Stimulated activated CD8-positive, alpha-beta memory T cell treated with anti-CD3 and anti-CD28 coated beads, Interleukin-7, amount 100 ng/mL, for 48 hours (primary cell): Measurements from ENCODE around the gene RNF213.
"Not testable (repeated sequence)": the region's sequence is repeated elsewhere in the genome, so short reads cannot be mapped to it uniquely, and the experiment has no call there.

Source experiments
- DNase-seq, 2 donors: peaks; one replicate each; pipeline ENCODE4 v3.0.0-alpha.2; 2020; ENCODE audit warnings: low read depth in 1 of 2; ENCODE audit errors: extremely low read depth in 1 of 2

The RNF213 gene

DNA sequence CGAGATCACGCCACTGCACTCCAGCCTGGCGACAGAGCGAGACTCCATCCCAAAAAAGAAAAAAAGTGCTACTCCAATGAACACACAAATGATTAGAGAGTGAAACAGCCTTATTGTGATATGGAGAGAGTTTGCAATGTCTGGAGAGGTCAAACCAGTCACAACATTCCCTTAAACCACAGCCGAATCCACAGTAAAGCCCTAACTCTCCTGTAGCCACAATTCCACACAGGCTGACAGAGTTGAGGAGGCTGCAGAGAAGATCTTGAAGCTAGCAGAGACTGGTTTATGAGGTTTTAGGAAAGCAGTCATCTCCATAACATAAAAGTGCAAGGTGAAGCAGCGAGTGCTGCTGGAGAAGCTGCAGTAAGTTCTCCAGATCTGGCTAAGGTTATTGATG, 6.7 kb downstream of the RNF213 start:
- no peak for DNase-seq

DNA sequence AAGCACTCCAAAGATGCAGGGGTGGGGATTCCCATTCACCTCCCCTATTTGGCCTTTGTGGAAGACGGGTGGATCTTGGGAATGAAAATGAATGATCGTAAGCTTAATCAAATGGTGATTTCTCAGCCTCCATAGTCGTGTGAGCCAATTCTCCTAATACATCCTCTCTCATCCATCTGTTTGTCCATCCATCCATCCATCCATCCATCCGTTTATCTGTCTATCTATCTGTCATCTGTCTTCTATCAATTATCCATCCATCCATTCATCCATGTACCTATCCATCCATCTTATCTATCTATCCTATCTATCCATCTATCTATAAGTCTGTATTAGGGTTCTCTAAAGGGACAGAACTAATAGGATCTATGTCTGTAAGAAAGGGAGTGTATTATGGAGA, 7.8 kb downstream of the RNF213 start:
- DNase-seq, result no peak

DNA sequence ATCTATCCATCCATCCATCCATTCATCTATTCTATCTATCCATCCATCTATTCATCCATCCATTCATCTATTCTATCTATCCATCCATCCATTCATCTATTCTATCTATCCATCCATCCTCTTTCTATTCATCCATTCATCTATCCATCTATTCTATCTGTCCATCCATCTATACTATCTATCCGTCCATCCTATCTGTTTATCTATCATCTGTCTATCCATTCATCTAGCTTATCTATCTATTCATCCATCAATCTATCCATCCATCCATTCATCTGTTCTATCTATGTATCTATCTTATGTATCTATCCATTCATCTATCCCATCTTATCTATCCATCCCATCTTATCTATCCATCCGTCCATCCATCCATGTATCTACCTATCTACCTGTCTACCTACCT, 8.8 kb downstream of the RNF213 start:
- DNase-seq, result no peak

DNA sequence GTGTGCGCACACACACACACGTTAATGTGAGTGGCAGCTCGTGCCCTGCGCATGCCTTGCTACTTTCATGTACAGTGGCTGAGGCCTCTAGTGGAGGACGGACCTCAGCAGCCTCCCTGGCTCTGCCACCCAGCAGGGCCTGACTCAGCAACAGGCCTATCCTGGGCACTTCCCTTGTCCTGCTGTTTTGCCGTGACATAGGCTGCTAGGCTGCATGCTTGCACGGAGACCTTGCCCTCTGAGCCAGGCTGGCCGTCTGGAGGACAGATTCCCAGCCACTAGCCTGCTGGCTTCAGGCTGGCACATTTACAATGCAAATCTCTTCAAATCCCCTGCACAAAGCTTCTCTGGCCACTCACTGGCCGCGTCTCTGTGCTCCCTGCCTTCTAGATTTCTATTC, 9.5 kb downstream of the RNF213 start:
- DNase-seq, result no peak

DNA sequence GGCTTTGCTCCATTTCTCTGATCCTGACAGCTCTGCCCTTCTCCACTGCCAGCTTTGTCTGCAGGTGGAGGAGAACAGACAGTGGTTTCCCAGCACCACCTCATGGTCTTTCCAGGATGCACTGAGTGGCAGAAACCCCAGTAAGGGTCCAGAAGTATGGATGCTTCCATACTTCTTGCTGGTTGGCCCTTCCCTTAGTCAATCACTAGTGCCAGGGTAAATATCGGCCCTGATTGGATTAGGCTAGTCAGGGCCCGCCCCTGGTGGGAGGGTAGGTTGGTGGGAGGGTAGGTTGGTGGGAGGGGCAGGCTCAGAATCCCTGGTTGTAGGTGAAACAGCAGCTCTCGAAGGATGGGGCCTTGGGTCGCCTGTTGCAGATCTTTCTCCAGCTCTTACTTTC, 10.2 kb downstream of the RNF213 start:
- no peak for DNase-seq

DNA sequence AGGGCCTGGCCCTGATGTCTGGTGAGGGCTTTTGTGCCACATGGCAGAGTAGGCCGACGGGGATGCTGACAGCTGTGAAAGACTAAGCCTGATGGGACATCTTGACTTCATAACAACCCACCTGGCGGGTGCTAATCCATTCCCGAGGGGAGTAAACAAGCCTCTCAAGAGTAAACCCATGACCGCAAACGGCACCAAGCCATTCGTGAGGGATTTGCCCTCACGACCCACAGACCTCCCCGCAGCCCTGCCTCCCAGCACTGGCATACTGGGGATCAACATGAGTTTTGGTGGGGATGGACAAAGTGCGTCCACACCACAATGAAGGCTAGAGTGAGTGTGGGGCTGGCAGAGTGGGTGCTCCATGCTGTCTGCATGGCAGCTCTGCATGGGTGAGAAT, 11.7 kb downstream of the RNF213 start:
- DNase-seq, result no peak

DNA sequence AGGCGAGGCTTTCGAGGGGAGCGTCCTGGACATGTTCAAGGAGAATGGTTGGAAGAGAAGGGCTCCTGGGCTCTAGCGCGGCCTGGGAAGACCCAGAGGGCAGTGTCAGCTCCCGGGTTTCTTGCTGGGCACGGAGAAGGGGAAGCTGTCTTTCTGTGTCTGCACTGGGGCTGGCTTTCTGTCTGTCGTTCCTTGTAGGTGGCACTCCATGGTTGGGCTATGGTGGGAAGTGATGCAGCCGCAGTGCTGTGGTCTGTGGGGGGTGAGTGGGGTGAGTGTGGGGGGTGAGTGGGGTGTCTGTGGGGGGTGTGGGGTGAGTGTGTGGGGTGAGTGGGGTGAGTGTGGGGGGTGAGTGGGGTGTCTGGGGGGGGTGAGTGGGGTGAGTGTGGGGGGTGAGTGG, 13.7 kb downstream of the RNF213 start:
- no peak for DNase-seq

DNA sequence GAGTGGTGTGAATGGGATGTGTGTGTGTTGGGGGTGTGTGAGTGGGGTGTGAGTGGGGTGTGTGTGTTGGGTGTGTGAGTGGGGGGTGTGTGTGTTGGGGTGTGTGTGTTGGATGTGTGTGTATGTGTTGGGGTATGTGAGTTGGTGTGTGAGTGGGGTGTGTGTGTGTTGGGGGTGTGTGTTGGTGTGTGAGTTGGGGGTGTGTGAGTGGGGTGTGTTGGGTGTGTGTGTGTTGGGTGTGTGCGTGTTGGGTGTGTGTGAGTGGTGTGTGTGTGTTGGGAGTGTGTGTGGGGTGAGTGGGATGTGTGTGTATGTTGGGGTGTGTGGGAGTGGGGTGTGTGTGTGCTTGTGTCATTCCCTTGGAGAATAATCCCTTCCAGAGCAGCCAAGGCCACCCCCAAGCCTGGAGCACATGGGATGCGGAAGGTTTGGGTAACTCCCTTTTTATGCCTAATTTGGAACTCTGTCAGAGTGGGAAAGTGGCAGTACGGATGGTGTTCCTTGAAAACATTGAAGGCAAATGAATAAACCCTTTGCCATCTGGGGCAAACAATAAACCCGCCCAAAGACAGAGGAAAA, 14.3 kb downstream of the RNF213 start:
- DNase-seq, result no peak

DNA sequence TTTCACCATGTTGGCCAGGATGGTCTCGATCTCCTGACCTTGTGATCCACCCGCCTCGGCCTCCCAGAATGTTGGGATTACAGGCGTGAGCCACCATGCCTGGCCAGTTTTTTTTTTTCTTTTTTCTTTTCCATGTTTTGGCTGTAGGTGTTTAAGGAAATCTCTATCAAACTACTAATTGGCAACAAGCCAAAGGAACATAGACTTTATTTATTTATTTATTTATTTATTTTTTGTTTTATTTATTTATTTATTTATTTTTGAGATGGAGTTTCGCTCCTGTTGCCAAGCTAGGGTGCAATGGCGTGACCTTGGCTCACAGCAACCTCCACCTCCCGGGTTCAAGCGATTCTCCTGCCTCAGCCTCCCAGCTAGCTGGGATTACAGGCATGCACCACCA, 15.2 kb downstream of the RNF213 start:
- not testable (repeated sequence) for DNase-seq

DNA sequence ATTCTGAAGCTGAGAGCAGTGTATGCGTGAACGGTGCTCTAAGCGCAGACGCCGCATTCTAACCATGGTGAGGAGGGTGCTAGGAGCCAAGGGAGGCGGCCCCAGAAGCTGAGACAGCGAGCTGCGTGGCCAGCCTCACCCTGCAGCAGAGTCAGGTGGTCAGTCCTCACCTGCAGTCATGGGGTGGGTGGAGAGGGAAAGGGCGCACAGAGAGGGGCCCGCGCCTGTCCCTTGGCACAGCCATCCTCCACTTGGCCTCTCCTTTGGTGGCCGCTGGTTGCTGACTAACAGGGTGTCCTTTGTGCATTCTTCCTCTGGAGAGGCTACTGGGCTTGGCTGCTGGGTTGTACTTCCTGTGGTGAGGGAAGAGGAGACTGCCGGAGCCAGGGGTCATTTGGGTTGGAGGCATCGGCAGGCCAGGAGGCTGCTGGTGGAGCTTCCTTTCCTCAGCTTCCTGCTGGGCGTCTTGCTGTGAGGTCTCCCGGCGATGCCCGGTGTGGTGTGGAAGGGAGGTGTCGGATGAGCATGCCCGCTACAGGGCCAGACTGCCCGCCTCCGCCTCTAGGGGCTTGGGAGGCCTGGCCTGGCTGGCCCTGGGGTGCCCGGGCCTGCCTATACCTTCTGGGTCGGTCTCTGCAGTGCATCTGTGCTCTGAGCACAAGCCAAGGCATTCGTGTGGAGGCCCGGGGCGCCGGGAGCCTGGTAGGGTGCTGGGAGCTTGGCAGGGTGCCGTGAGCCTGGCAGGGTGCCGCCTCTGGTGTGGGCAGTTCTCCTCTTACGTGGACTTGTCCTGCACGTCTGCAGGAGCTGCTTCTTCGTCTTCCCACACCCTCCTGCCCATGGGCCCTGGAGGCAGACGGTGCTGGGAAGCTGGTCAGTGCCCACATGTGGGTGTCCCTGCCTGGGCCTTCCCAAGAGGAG, 17.4 kb downstream of the RNF213 start:
- DNase-seq, result no peak

DNA sequence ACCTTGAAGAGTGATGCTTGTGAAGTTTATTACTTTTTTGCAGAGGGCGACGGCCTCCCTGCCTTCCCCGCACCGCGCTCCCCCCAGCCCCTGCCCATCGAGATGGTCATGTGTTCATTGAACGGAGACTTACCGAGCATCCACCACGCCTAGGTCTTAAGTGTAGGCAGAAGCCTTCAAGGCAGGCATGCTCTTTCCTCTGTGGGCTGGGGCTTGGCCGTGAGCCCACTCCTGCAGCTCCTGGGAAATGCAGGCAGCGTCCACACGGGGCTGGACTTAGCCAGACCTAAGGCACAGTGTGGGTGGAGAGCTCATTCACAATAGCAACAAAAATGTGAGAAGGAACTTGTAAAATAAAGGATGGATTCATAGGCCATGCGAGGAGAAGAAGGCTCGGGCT, 19.2 kb downstream of the RNF213 start:
- no peak for DNase-seq

DNA sequence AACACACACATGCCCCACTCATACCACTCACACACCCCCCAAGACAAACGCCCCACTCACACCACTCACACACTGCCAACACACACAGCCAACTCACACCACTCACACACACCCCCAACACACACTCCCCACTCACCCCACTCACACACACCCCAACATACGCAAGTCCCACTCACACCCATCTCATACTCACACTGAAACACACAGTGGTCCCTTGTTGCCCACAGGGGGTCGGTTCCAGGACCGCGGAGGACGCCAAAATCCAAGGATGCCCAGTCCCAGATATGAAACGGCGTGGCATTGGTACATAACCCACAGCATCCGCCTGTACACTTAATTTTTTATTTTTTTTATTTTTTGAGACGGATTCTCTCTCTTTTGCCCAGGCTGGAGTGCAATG, 20.9 kb downstream of the RNF213 start:
- no peak for DNase-seq

DNA sequence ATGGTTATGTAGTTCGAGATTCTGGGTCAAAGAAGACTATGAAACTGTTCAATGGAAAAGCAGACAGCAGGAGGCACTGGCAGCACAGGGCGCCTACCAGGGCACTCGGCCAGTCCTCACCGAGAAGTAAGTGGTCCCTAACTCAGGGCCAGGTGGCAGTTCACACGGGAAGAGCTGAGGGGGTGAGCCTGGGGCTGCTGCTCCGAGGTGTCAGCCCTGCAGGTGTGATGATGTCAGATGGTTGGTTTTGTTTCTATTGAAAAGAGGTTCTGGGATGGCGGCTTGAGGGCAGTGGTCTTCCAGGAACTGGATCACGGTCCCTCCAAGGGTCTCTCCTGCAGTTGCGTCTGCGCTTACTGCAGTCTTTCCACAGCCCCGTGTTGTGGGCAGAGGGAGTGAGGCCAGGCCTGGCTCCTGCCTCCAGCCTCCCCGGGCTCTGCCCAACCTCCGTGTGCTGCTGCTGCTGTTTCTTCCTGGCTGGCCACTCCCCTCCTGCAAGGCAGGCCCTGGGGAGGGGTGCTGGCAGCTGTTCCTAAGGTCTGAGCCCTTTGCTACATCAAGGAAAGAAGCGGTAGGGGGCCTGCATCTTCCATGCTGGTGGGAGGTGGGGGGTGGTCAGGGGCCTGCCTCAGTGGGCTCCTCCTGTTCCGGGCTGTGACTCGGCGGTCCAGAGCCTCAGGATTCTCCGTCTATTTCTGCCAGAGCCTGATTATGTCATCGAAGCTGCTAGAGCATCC, 22.6 kb downstream of the RNF213 start:
- DNase-seq, result no peak

DNA sequence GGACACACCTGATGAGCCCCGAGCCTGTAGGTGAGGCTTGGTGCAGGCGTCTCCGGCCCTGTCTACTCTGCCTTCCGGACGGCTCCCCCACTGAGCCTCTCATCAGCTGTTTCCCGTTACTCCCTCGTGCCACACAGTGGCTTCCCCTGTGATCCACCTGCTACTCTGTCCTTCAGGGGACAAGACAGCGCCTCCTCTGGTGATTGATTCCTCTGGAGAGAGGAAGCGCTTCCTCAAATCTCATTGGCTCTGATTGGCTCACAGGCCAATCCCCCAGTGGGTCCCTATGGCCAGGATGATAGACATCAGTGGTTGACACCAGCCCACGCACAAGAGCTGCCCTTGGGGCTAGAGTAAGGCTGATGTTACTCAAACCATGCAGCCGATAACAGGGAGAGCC, 24.0 kb downstream of the RNF213 start:
- no peak for DNase-seq

DNA sequence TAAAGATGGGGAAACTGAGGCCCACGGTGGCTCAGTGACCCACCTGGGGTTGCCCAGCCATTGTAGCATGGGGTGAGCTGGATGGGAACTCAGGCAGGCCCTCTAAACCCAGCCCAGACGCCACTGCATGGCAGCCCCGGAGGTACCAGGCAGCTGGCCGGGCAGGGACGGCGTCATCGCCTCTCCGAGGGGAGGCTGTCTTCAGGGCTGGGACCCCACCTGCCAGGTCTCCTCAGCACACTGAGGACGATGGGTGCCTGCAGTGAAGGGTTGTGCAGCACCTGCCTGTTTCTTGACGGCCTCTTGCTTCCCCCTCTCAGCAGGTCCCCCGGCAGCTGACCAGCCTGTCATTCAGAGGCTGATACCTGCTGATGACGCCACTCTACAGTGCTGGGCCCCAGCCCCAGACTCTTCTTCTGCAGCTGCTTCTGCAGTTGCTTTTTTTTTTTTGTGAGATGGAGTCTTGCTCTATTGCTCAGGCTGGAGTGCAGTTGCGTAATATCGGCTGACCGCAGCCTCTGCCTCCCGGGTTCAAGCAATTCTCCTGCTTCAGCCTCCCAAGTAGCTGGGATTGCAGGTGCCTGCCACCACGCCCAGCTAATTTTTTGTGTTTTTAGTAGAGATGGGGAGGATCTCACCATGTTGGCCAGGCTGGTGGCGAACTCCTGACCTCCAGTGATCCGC, 24.7 kb downstream of the RNF213 start:
- no peak for DNase-seq

DNA sequence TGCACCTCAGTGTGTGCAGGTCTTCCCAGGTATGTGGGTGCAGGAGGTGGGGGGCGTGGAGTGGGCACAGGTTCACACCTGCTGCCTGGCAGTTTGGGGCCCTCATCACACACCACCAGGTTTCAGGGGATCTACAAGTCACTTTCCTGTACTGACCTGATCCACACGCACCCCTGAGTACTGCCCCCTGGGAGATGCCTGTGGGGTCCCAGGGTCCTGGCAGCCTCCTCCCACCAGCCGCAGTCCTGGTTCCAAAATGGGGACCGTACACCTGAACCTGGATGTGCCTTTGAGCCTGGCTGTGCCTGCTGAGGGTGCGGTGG, 25.9 kb downstream of the RNF213 start:
- no peak for DNase-seq

DNA sequence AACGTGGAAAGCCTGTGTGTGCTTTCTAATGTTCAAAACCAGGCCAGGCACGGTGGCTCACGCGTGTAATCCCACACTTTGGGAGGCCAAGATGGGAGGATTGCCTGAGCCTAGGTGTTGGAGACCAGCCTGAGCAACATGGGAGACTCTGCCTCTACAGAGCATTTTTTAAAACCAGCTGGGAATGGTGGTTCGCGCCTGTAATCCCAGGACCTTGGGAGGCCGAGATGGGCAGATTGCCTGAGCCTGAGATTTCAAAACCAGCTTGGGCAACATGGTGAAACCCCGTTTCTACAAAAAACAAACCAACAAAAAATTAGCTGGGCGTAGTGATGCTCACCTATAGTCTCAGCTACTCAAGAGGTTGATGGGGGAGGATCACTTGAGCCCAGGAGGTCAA, 26.4 kb downstream of the RNF213 start:
- no peak for DNase-seq

DNA sequence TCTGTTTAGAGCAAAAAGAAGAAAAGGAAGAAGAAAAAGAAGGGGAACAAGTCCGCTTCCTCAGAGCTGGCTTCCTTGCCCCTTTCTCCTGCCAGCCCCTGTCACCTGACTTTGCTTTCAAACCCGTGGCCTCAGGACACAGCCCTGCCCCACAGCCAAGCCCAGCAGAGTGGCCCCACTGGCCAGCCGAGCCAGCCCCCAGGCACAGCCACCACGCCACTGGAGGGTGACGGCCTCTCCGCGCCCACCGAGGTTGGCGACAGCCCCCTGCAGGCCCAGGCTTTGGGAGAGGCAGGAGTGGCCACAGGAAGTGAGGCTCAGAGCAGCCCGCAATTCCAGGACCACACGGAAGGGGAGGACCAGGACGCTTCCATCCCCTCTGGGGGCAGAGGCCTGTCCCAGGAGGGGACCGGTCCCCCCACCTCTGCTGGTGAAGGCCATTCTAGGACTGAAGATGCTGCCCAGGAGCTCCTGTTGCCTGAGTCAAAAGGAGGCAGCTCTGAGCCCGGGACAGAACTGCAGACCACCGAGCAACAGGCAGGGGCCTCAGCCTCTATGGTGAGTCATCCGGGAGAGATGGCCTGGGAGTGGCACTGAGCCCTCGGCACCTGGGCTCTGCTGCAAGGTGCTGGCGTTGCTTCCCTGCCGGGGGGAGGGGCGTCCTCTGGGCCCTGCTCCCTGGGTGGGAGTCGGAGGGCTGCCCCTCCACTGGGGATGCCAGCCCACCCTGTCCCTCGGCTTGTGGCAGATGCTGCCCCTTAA, 27.3 kb downstream of the RNF213 start:
- no peak for DNase-seq

DNA sequence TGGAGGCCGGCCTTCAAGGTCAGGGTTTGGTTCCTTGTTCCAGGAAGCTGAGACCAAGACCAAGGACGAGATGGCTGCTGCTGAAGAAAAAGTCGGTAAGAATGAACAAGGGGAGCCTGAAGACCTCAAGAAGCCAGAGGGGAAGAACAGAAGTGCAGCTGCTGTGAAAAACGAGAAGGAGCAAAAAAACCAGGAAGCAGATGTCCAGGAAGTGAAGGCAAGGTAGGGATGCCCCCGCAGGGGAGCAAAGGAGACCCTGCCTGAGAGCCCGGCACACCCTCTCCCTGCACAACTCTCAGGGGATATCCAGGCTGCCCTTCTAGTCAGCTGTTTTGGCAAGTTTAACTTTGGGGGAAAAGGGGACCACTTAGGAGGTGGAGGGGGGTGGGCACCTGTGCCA, 29.0 kb downstream of the RNF213 start:
- no peak for DNase-seq

DNA sequence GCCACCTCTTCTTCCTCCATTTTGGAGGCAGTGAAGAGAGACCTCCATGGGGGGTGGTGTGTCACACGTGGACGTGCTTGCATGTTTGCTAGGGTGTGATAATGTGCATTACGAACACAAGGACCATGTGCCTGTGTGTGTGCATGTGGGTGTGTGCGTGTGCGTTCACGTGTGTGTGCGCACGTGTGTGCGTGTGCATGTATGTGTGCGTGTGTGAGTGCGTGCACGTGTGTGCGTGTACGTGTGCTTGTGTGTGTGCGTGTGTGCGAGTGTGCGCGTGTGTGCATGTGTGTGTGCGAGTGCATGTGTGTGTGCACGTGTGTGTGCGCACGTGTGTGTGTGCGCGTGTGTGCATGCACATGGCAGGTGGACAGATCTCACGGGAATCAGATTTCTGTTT, 29.5 kb downstream of the RNF213 start:
- no peak for DNase-seq

DNA sequence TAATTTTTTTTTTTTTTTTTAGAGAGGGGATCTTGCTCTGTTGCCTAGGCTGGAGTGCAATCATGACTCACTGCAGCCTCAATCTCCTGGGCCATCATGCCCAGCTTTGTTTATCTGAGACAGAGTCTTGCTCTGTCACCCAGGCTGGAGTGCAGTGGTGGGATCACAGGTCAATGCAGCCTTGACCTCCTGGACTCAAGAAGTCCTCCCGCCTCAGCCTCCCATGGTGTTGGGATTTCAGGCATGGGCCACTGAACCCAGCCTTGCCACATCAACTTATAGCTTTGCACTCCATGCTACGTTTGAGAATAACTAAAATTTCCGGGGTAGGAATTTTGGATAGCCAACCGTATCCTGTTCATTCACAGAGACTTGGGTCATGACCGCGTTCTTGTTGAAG, 30.6 kb downstream of the RNF213 start:
- DNase-seq, result no peak
